Loucy (cell line): ENCODE results near the gene WDHD1.

Experiments
- CTCF ChIP-seq: fragments of 200-600 bp; sonication (generic); conservative IDR thresholded peaks from 2 replicates; pipeline ENCODE4 v1.5.1; 2014; ENCODE audit warnings: mild to moderate bottlenecking, antibody characterized with exemption, low read length
- EZH2phosphoT487 ChIP-seq: fragments of 200-600 bp; IDR thresholded peaks from 2 replicates; pipeline ENCODE4 v1.6.1; 2018; ENCODE audit warnings: antibody characterized with exemption, mild to moderate bottlenecking, moderate library complexity, borderline replicate concordance

DNA sequence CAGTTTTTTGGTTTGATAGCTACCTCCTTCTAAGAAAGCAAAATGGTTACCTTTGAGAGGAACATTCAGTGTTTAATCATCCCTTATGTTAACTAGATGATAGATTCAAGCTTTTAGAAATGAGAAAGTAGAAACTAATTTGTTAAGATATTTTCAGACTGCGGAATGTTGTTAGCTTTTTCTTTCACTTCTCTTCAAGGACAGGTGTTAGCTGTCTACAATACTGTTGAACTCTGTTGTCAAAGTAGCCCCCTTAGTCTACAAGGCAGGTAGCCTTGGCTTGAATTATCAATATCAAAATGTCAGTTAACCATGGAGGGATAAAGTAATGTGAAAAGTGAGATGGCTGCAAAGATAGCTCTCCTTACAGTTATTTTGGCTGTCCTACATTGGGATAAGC lies 39.3 kb upstream of the WDHD1 start:
- TF ChIP-seq CTCF = no peak
- no peak for TF ChIP-seq EZH2phosphoT487
